Mucosa of descending colon (tissue), 3 donors: ENCODE measurements around the gene PDXP. TPM values are rescaled to one million over a fixed set of nuclear protein-coding genes. Genes with fewer than 3 reads are reported as not detected.

Source experiments
- ATAC-seq: fragments of 200-7000 bp; cut with Tn5 transposase; one replicate; pipeline ENCODE4 v1.9.1; 2020; ENCODE audit warnings: mild to moderate bottlenecking, moderate library complexity
- DNase-seq, 3 donors: peaks; one replicate each; pipeline ENCODE4 v3.0.0-alpha.2; 2020
- H3K36me3 ChIP-seq: fragments of 200-600 bp; one replicate; pipeline ENCODE4 v1.8.0; 2021; ENCODE audit warnings: low read depth, mild to moderate bottlenecking
- H3K4me1 ChIP-seq: fragments of 200-600 bp; one replicate; pipeline ENCODE4 v1.8.0; 2021; ENCODE audit warnings: low read depth, mild to moderate bottlenecking
- H3K4me3 ChIP-seq: fragments of 200-600 bp; one replicate; pipeline ENCODE4 v1.8.0; 2021; ENCODE audit warnings: mild to moderate bottlenecking
- H3K9me3 ChIP-seq: fragments of 200-600 bp; one replicate; pipeline ENCODE4 v1.8.0; 2021; ENCODE audit warnings: mild to moderate bottlenecking
- CTCF ChIP-seq: fragments of 200-600 bp; IDR thresholded peaks from one replicate; pipeline ENCODE4 v1.8.0; 2022; ENCODE audit warnings: antibody characterized with exemption, mild to moderate bottlenecking
- intact Hi-C, 2 donors: fragments of 100-400 bp; cut with DNase I in 1 of 2; cut with micrococcal nuclease in 1 of 2; formaldehyde crosslinking; loops; one replicate each; pipeline versions ENCODE4 v1.11.0 to v1.11.1; 2022; cut with DNase I, micrococcal nuclease
- total RNA-seq, 3 donors: library from RNA; stranded (reverse); fragmentation: NEBNext Ultra II Directional in 2 of 3; extraction: Animal tissue kit (Norgen Biotek cat#: 25700) in 2 of 3; gene quantifications; one replicate each; pipeline versions ENCODE4 v1.2.1 to v1.2.4, GENCODE V29; 2021 to 2023
- donor health status: DM: no; HTN: no; CAD: no; lungs with moderate emphysema.
- donor health status: DM: no; HTN: no; CAD: no.
- donor health status: DM: no; HTN: yes; CAD: no.

Gene PDXP
- total RNA-seq, 3 donors from 2014 or later, result 26.8 to 43.3 (median 40.6) TPM

- Histone ChIP-seq H3K4me1 (peaks cover 44% of the 10 kb centered on the region), H3K4me3 (no peak overlapping the region)
- no peak for TF ChIP-seq CTCF
Observed at GRCh38 chr22:37678372-37678771, 19.8 kb downstream of the PDXP start.

DNA sequence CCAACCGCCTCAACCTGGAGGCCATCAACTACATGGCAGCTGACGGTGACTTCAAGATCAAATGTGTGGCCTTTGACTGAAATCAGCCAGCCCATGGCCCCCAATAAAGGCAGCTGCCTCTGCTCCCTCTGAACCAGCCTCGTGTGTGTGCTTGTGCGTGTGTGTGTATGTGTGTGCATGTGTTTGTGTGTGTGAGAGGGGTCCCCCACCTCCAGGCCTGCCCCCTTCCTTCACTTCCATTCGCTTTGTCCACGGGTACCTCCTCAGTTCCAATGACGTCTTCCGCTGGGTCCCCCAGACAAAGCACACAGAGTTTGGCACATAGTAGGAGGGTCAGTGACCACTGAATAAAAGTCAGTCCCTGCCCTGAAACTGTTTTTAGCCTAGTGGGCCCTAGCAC is 21.1 kb downstream of the PDXP start:
- no peak overlapping the region for H3K4me3 ChIP-seq
- H3K36me3 ChIP-seq, result peaks cover 3% of the 10 kb centered on the region
- peaks cover 42% of the 10 kb centered on the region for H3K4me1 ChIP-seq
- DNase-seq, result no peak
- ATAC-seq, result no peak
- no peak for TF ChIP-seq CTCF
- no peaks in the 10 kb centered on the region for H3K9me3 ChIP-seq
- intact Hi-C loops, result loop anchor here (5.0 to 10.0 kb wide), 2 partner anchors 37 to 55 kb away; no protein-coding TSS in a partner anchor

More at GRCh38 chr22:37678372-37678771, 19.8 kb downstream of the PDXP start:
- peaks cover 3% of the 10 kb centered on the region for H3K36me3 ChIP-seq
- intact Hi-C loops, result no loop called here
- H3K9me3 ChIP-seq, result no peaks in the 10 kb centered on the region
- ATAC-seq (no peak), DNase-seq (no peak)

DNA sequence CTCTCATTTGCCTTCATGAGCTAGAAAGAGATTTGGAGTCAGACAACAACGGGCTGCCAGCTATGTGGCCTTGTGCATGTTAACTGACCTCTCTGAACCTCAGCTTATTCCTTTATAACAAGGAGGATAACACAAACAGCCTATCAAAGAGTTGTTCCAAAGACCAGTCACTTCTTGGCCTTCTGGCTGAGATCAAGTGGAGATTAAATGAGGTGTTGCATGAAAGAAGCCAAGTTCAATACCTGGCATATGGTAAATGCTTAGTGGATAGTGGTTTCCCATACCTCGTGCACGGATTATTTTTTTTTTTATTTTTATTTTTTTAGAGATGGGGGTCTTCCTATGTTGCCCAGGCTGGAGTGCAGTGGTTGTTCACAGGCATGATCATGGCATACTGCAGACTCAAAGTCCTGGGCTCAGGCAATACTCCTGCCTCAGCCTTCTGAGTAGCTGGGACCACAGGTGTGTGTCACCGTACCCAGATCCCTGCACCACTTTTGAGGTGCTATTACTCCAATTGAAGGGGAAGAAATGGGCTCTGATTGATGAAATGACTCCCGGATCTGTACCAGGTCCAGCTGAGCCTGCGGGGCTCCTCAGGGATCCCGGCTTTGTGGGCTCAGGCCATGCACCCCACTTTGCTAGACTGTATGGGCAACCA is 21.8 kb downstream of the PDXP start:
- DNase-seq (no peak), ATAC-seq (no peak)
- Histone ChIP-seq H3K4me1 (peaks cover 41% of the 10 kb centered on the region), H3K4me3 (no peak overlapping the region), H3K36me3 (peaks cover 3% of the 10 kb centered on the region), H3K9me3 (no peaks in the 10 kb centered on the region)
- TF ChIP-seq CTCF, result no peak
- intact Hi-C loops, result loop anchor here (5.0 to 10.0 kb wide), 2 partner anchors 38 to 56 kb away; no protein-coding TSS in a partner anchor

GRCh38 chr22:37681001-37681424 is 22.5 kb downstream of the PDXP start:
- no peak overlapping the region for H3K4me3 ChIP-seq
- peaks cover 3% of the 10 kb centered on the region for H3K36me3 ChIP-seq
- TF ChIP-seq CTCF, result no peak
- intact Hi-C loops, result loop anchor here (5.0 to 10.0 kb wide), 2 partner anchors 39 to 56 kb away; no protein-coding TSS in a partner anchor
- H3K9me3 ChIP-seq, result no peaks in the 10 kb centered on the region
- ATAC-seq, result no peak
- DNase-seq, result no peak
- peaks cover 42% of the 10 kb centered on the region for H3K4me1 ChIP-seq

- intact Hi-C loops, result loop anchor here (5.0 to 10.0 kb wide), 2 partner anchors 39 to 57 kb away; no protein-coding TSS in a partner anchor
- TF ChIP-seq CTCF, result peak; percentile 88
- H3K4me1 ChIP-seq, result peaks cover 37% of the 10 kb centered on the region
- H3K9me3 ChIP-seq, result no peaks in the 10 kb centered on the region
- no peak overlapping the region for H3K4me3 ChIP-seq
- peak; percentile 64 for ATAC-seq
- peaks cover 3% of the 10 kb centered on the region for H3K36me3 ChIP-seq
- DNase-seq, result peak; percentile 85 to 88 (median 86)
Observed at GRCh38 chr22:37681556-37682049, 23.1 kb downstream of the PDXP start.
